Stomach smooth muscle (tissue), 2 donors: Measurements from ENCODE around the gene LAX1.

Source experiments
- H3K27ac ChIP-seq: one replicate; pipeline ENCODE4 v1.7.0; 2013; ENCODE audit warnings: mild to moderate bottlenecking, low read length, inconsistent platforms
- H3K27me3 ChIP-seq, 2 donors: one replicate each; pipeline ENCODE4 v1.7.0; 2013; ENCODE audit warnings: low read length in 2 of 2; ENCODE audit not compliant: insufficient read depth in 2 of 2, control insufficient read depth in 1 of 2
- H3K36me3 ChIP-seq, 2 donors: one replicate each; pipeline ENCODE4 v1.7.0; 2013; ENCODE audit warnings: low read length in 2 of 2; ENCODE audit not compliant: control insufficient read depth in 2 of 2, insufficient read depth in 2 of 2
- H3K4me1 ChIP-seq: one replicate; pipeline ENCODE4 v1.7.0; 2013; ENCODE audit warnings: low read length; ENCODE audit not compliant: control insufficient read depth, insufficient read depth
- H3K4me3 ChIP-seq, 2 donors: one replicate each; pipeline ENCODE4 v1.7.0; 2013; ENCODE audit warnings: low read length in 2 of 2
- H3K9ac ChIP-seq, 2 donors: one replicate each; pipeline ENCODE4 v1.7.0; 2013; ENCODE audit warnings: low read length in 2 of 2, mild to moderate bottlenecking in 1 of 2
- H3K9me3 ChIP-seq, 2 donors: one replicate each; pipeline ENCODE4 v1.7.0; 2013; ENCODE audit warnings: low read length in 2 of 2; ENCODE audit not compliant: control insufficient read depth in 2 of 2
- donor health status: healthy.
- donor health status: Pancreatic carcinoma.

LAX1 gene

DNA sequence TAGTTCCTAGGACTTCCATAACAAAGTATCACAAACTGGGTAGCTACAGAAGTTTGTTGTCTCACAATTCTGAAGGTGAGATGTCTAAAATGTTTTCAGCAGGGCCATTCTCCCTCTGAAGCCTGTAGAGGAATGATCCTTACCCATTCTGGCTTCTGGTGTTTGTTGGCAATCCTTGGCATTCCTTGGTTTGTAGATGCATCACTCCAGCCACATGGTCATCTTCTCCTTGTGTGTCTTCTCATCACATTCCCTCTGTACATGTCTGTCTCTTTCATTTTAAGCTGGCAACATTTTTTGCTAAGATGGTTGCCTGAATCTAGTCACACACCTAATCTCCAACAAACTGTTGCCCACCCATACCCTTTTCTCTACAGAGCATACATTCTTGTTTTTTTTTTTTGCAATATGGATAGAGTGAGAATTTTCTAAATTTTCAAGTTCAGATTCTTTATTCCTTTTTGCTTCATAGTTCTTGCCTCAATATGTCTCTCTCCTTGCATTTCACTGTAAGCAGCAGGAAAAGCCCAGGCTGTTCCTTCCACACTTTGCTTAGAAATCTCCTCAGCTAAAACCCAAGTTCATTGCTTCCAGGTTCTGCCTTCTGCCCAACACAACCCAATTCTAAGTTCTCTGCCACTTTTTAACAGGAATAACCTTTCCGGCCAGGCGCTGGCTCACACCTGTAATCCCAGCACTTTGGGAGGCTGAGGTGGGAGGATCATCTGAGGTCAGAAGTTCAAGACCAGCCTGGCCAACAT, 48.8 kb downstream of the LAX1 start:
- H3K36me3 ChIP-seq, result peaks cover 22% of the 10 kb centered on the region in 2 donors
- no peak overlapping the region for H3K4me3 ChIP-seq
- no peak overlapping the region for H3K27ac ChIP-seq
- no peaks in the 10 kb centered on the region for H3K27me3 ChIP-seq
- H3K9ac ChIP-seq, result no peak overlapping the region
- H3K9me3 ChIP-seq, result no peaks in the 10 kb centered on the region
- H3K4me1 ChIP-seq, result no peaks in the 10 kb centered on the region

DNA sequence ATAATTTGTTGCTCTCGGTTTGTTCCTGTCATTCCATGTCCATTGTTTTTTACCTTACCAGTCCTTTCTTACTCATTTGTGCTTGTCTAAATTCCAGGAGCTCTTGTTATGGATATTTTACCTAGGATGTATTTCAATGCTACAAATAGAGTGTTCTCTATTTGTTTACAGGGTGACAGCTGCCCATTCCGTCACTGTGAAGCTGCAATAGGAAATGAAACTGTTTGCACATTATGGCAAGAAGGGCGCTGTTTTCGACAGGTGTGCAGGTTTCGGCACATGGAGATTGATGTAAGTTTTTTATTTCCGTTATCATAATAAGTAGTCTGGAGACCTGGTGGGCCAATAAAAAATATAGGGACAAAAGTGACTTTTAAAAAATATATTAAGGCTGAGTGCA, 53.4 kb downstream of the LAX1 start:
- Histone ChIP-seq H3K36me3 (peaks cover 45 to 46% of the 10 kb centered on the region in 2 donors), H3K27ac (no peak overlapping the region), H3K9me3 (no peaks in the 10 kb centered on the region), H3K9ac (no peak overlapping the region), H3K4me1 (peaks cover under 1% of the 10 kb centered on the region), H3K27me3 (no peaks in the 10 kb centered on the region), H3K4me3 (no peak overlapping the region)

DNA sequence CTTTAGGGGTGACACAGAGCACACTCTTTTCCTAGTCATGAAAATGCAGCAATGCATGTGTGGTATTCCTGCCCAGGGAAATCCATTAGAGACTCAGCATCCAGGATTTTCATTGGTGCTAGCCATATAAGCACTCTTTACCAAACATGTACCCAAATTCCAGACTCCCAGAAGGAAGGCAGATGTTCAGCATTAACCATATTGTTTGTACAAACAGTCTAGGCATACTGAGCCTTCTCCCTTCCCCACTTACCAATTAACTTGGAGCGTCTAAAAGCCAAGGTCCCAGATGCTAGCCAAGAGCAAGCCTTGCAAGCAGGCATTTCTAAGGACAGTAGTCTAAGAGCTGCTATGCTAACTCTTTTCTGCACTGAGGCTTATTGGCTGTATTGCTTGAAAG, 58.3 kb downstream of the LAX1 start:
- H3K4me1 ChIP-seq, result peaks cover 2% of the 10 kb centered on the region
- no peaks in the 10 kb centered on the region for H3K27me3 ChIP-seq
- no peak overlapping the region for H3K4me3 ChIP-seq
- peaks cover 38 to 39% of the 10 kb centered on the region in 2 donors for H3K36me3 ChIP-seq
- no peaks in the 10 kb centered on the region for H3K9me3 ChIP-seq
- peak overlapping the region; percentile 12 for H3K27ac ChIP-seq
- H3K9ac ChIP-seq, result no peak overlapping the region
